Suprapubic skin (tissue), 4 donors: Measurements from ENCODE around the gene MS4A7. TPM values are rescaled to one million over a fixed set of nuclear protein-coding genes. Genes with fewer than 3 reads are reported as not detected.

Source experiments
- DNase-seq, 2 donors: peaks; one replicate each; pipeline ENCODE4 v3.0.0-alpha.2; 2019; ENCODE audit warnings: low spot score in 2 of 2
- H3K27ac ChIP-seq: fragments of 200-600 bp; sonication (generic); one replicate; pipeline ENCODE4 v1.5.1; 2019
- H3K27me3 ChIP-seq: fragments of 200-600 bp; sonication (generic); one replicate; pipeline ENCODE4 v1.5.1; 2019
- H3K36me3 ChIP-seq: fragments of 200-600 bp; sonication (generic); one replicate; pipeline ENCODE4 v1.5.1; 2019
- H3K4me1 ChIP-seq: fragments of 200-600 bp; sonication (generic); one replicate; pipeline ENCODE4 v1.5.1; 2019
- H3K4me3 ChIP-seq: fragments of 200-600 bp; sonication (generic); one replicate; pipeline ENCODE4 v1.5.1; 2019; ENCODE audit warnings: mild to moderate bottlenecking
- H3K9me3 ChIP-seq: fragments of 200-600 bp; sonication (generic); one replicate; pipeline ENCODE4 v1.5.1; 2019
- CTCF ChIP-seq, 2 donors: fragments of 200-600 bp in 1 of 2; fragments of 450-650 bp in 1 of 2; sonication (generic) in 1 of 2; IDR thresholded peaks; one replicate each; pipeline ENCODE4 v1.5.1; 2016 to 2019; ENCODE audit warnings: antibody characterized with exemption in 2 of 2, mild to moderate bottlenecking in 1 of 2, moderate library complexity in 1 of 2
- EP300 ChIP-seq: sonication (generic); formaldehyde crosslinking; IDR thresholded peaks from one replicate; pipeline ENCODE4 v1.6.1; 2017; ENCODE audit warnings: antibody characterized with exemption
- POLR2A ChIP-seq, 2 donors: fragments of 450-650 bp; IDR thresholded peaks; one replicate each; pipeline ENCODE4 v1.6.1; 2017; ENCODE audit warnings: antibody characterized with exemption in 2 of 2, mild to moderate bottlenecking in 2 of 2, moderate library complexity in 2 of 2
- POLR2AphosphoS5 ChIP-seq, 3 donors: sonication (generic); formaldehyde crosslinking; IDR thresholded peaks; one replicate each; pipeline ENCODE4 v1.6.1; 2017; ENCODE audit warnings: antibody characterized with exemption in 3 of 3
- WGBS: methylation state at CpG from one replicate; pipeline ENCODE4 v1.1.5; 2018; 5-methylcytosine and 5-hydroxymethylcytosine counted together
- total RNA-seq, 4 donors: library from RNA; depleted of rRNA; stranded (reverse); fragments of >200 nt; gene quantifications; one replicate each; pipeline ENCODE4 v1.1.0, GENCODE V29; 2016

MS4A7 gene
- total RNA-seq, 4 donors from 2014 or later: 0.86 to 9.5 (median 4.2) TPM

- WGBS: 84% methylated on average over 5 of the region's 5 CpGs
- no peaks in the 10 kb centered on the region for H3K4me1 ChIP-seq
- no peaks in the 10 kb centered on the region for H3K9me3 ChIP-seq
- no peaks in the 10 kb centered on the region for H3K27me3 ChIP-seq
- no peak overlapping the region for H3K27ac ChIP-seq
- no peaks in the 10 kb centered on the region for H3K36me3 ChIP-seq
- TF ChIP-seq POLR2A (IDR thresholded peaks at IDR 0.05) (no peak), CTCF (IDR thresholded peaks at IDR 0.05) (no peak), EP300 (no peak), POLR2AphosphoS5 (IDR thresholded peaks at IDR 0.05) (no peak)
- H3K4me3 ChIP-seq: no peak overlapping the region
- DNase-seq: no peak
These were observed 14.7 kb downstream of the MS4A7 start for GRCh38 chr11:60393016-60393415.

- Histone ChIP-seq H3K27ac (no peak overlapping the region), H3K36me3 (no peaks in the 10 kb centered on the region), H3K4me3 (no peak overlapping the region), H3K27me3 (no peaks in the 10 kb centered on the region), H3K4me1 (no peaks in the 10 kb centered on the region), H3K9me3 (no peaks in the 10 kb centered on the region)
- no peak for DNase-seq
- TF ChIP-seq CTCF (IDR thresholded peaks at IDR 0.05): no peak
- TF ChIP-seq POLR2A (IDR thresholded peaks at IDR 0.05): no peak
- 71% methylated on average over 7 of the region's 7 CpGs for WGBS
These were observed 16.5 kb downstream of the MS4A7 start for GRCh38 chr11:60394666-60395380.

GRCh38 chr11:60396382-60396781 lies 18.1 kb downstream of the MS4A7 start, which contains the start of gene MS4A14:
TSS of gene MS4A14 (plus strand) at chr11:60396459. CDS start at chr11:60396579, 120 bp downstream.
- no peaks in the 10 kb centered on the region for H3K4me1 ChIP-seq
- H3K36me3 ChIP-seq: no peaks in the 10 kb centered on the region
- no peaks in the 10 kb centered on the region for H3K27me3 ChIP-seq
- H3K9me3 ChIP-seq: no peaks in the 10 kb centered on the region
- 72% methylated on average over 3 of the region's 3 CpGs for WGBS
- H3K4me3 ChIP-seq: no peak within 1 kb of the TSS
- H3K27ac ChIP-seq: peak within 1 kb of the TSS; percentile 14
- no peak for DNase-seq
- TF ChIP-seq CTCF (IDR thresholded peaks at IDR 0.05): no peak
- no peak for TF ChIP-seq POLR2AphosphoS5 (IDR thresholded peaks at IDR 0.05)
- no peak for TF ChIP-seq POLR2A (IDR thresholded peaks at IDR 0.05)
- no peak for TF ChIP-seq EP300

GRCh38 chr11:60396799-60397198 lies 18.5 kb downstream of the MS4A7 start:
- no peaks in the 10 kb centered on the region for H3K27me3 ChIP-seq
- H3K27ac ChIP-seq: no peak overlapping the region
- 0% methylated on average over 1 of the region's 1 CpG for WGBS
- H3K36me3 ChIP-seq: no peaks in the 10 kb centered on the region
- H3K4me1 ChIP-seq: no peaks in the 10 kb centered on the region
- DNase-seq: no peak
- TF ChIP-seq EP300 (no peak), POLR2AphosphoS5 (IDR thresholded peaks at IDR 0.05) (no peak), CTCF (IDR thresholded peaks at IDR 0.05) (no peak), POLR2A (IDR thresholded peaks at IDR 0.05) (no peak)
- no peak overlapping the region for H3K4me3 ChIP-seq
- H3K9me3 ChIP-seq: no peaks in the 10 kb centered on the region

GRCh38 chr11:60420015-60420414 lies 41.7 kb downstream of the MS4A7 start:
- Histone ChIP-seq H3K4me1 (no peaks in the 10 kb centered on the region), H3K27me3 (no peaks in the 10 kb centered on the region), H3K9me3 (no peaks in the 10 kb centered on the region), H3K4me3 (no peak overlapping the region), H3K36me3 (no peaks in the 10 kb centered on the region), H3K27ac (no peak overlapping the region)
- 26% methylated on average over 2 of the region's 2 CpGs for WGBS
- DNase-seq: no peak
- TF ChIP-seq EP300: no peak
- TF ChIP-seq POLR2AphosphoS5 (IDR thresholded peaks at IDR 0.05): no peak
- no peak for TF ChIP-seq POLR2A (IDR thresholded peaks at IDR 0.05)
- TF ChIP-seq CTCF (IDR thresholded peaks at IDR 0.05): no peak
